A673 (cell line): ENCODE data around the gene VWA7. TPM values are rescaled to one million over a fixed set of nuclear protein-coding genes. Genes with fewer than 3 reads are reported as not detected.

Source experiments
- BruUV-seq: library from RNA; stranded (reverse); fragments of 400-500 nt; replicated peaks from 2 replicates; lab custom pipeline; 2021; lab: Mats Ljungman, UMichigan
- CTCF ChIA-PET: fragments of 300-600 bp; sonication (Branson Sonifier 250); formaldehyde crosslinking; loops from one replicate; lab custom pipeline; 2022; ENCODE audit warnings: antibody characterized with exemption; lab: Charles Lee
- POLR2A ChIA-PET: fragments of 300-600 bp; sonication (Branson Sonifier 250); formaldehyde crosslinking; loops from one replicate; lab custom pipeline; 2022; ENCODE audit warnings: antibody characterized with exemption; ENCODE audit not compliant: low non-redundant PET; lab: Charles Lee
- DNase-seq: peaks from one replicate; pipeline ENCODE4 v3.0.0-alpha.2; 2015; ENCODE audit warnings: low spot score
- H3K27ac ChIP-seq: fragments of 200-600 bp; sonication (generic); 2 replicates; pipeline ENCODE4 v1.5.1; 2016; ENCODE audit warnings: mixed run types, low read depth, mild to moderate bottlenecking, mixed read lengths, antibody characterized with exemption, low read length; ENCODE audit not compliant: poor library complexity, severe bottlenecking
- H3K27me3 ChIP-seq: fragments of 200-600 bp; sonication (generic); replicated peaks from 2 replicates; pipeline ENCODE4 v1.6.1; 2017; ENCODE audit warnings: mixed run types, low read depth, mild to moderate bottlenecking, mixed read lengths, antibody characterized with exemption, low read length; ENCODE audit not compliant: insufficient read depth, poor library complexity
- H3K36me3 ChIP-seq: fragments of 200-600 bp; sonication (generic); 2 replicates; pipeline ENCODE4 v1.6.1; 2016; ENCODE audit warnings: mixed run types, mild to moderate bottlenecking, mixed read lengths, antibody characterized with exemption, low read length; ENCODE audit not compliant: insufficient read depth, poor library complexity, severe bottlenecking
- H3K4me1 ChIP-seq: fragments of 200-600 bp; sonication (generic); 2 replicates; pipeline ENCODE4 v1.6.1; 2017; ENCODE audit warnings: mixed run types, mild to moderate bottlenecking, mixed read lengths, antibody characterized with exemption, low read length; ENCODE audit not compliant: insufficient read depth, poor library complexity, severe bottlenecking
- H3K4me3 ChIP-seq: fragments of 200-600 bp; sonication (generic); 2 replicates; pipeline ENCODE4 v1.5.1; 2016; ENCODE audit warnings: low read depth, mixed run types, mild to moderate bottlenecking, mixed read lengths, low read length; ENCODE audit not compliant: poor library complexity, severe bottlenecking
- H3K9me3 ChIP-seq: fragments of 200-600 bp; sonication (generic); 2 replicates; pipeline ENCODE4 v1.6.1; 2016; ENCODE audit warnings: mixed run types, low read depth, mild to moderate bottlenecking, mixed read lengths, antibody characterized with exemption, low read length; ENCODE audit not compliant: poor library complexity, severe bottlenecking
- CTCF ChIP-seq: fragments of 300-800, 200-600 bp; sonication (generic); conservative IDR thresholded peaks from 2 replicates; pipeline ENCODE4 v1.5.1; 2017; ENCODE audit warnings: low read depth, mild to moderate bottlenecking, antibody characterized with exemption, low read length, moderate library complexity, mixed read lengths
- EZH2 ChIP-seq: fragments of 200-600 bp; sonication (generic); IDR thresholded peaks from 2 replicates; pipeline ENCODE4 v1.6.1; 2017; ENCODE audit warnings: borderline replicate concordance, low read depth, mild to moderate bottlenecking, mixed read lengths, antibody characterized with exemption, low read length; ENCODE audit not compliant: poor library complexity, severe bottlenecking
- intact Hi-C: fragments of 100-400 bp; cut with micrococcal nuclease; formaldehyde crosslinking; loops from one replicate; pipeline ENCODE4 v1.10.0; 2022; ENCODE audit not compliant: unreplicated experiment
- total RNA-seq: library from RNA; stranded (reverse); gene quantifications from 2 replicates; pipeline ENCODE4 v1.2.3, GENCODE V29; 2021

VWA7 gene
- total RNA-seq, 1 experiment from 2014 or later = 2.8 TPM

GRCh38 chr6:31717499-31718222 lies 59.5 kb downstream of the VWA7 start:
- ChIA-PET POLR2A (no interaction called here), CTCF (no interaction called here)
- TF ChIP-seq EZH2 (no peak), CTCF (no peak)
- H3K4me3 ChIP-seq = no peak overlapping the region
- no peak for DNase-seq
- no peaks in the 10 kb centered on the region for H3K36me3 ChIP-seq
- no peak overlapping the region for H3K27ac ChIP-seq
- no peaks in the 10 kb centered on the region for H3K9me3 ChIP-seq
- intact Hi-C loops = no loop called here
- no peaks in the 10 kb centered on the region for H3K4me1 ChIP-seq
- H3K27me3 ChIP-seq = no peaks in the 10 kb centered on the region
- BruUV-seq = no TSS peak

Other genes with a start within 250 kb of the VWA7 start
- gene MCCD1, start 248.4 kb downstream of the VWA7 start, total RNA-seq = not detected in 2 replicates
- 558 and 594 TPM in 2 replicates for gene DDX39B, start 235.3 kb downstream of the VWA7 start, total RNA-seq
- gene ATP6V1G2, start 230.7 kb downstream of the VWA7 start, total RNA-seq = 2.5 and 3.1 TPM in 2 replicates
- 15.7 and 17.2 TPM in 2 replicates for gene NFKBIL1, start 229.7 kb downstream of the VWA7 start, total RNA-seq
- not detected in 2 replicates for gene LTA, start 205.0 kb downstream of the VWA7 start, total RNA-seq
- gene TNF, start 201.8 kb downstream of the VWA7 start, total RNA-seq = 0.17 and 0.42 TPM in 2 replicates
- gene LTB, start 194.9 kb downstream of the VWA7 start, total RNA-seq = not detected in 2 replicates
- not detected in 2 replicates for gene LST1, start 191.1 kb downstream of the VWA7 start, total RNA-seq
- gene NCR3, start 184.3 kb downstream of the VWA7 start, total RNA-seq = not detected in 2 replicates
- 0.64 and 0.68 TPM in 2 replicates for gene AIF1, start 162.1 kb downstream of the VWA7 start, total RNA-seq
- gene PRRC2A, start 156.6 kb downstream of the VWA7 start, total RNA-seq = 289 and 313 TPM in 2 replicates
- 391 and 393 TPM in 2 replicates for gene BAG6, start 124.7 kb downstream of the VWA7 start, total RNA-seq
- gene APOM, start 121.4 kb downstream of the VWA7 start, total RNA-seq = 2.5 and 4.8 TPM in 2 replicates
- gene C6orf47, start 116.5 kb downstream of the VWA7 start, total RNA-seq = 20.1 and 21.3 TPM in 2 replicates
- 27.7 and 32.0 TPM in 2 replicates for gene GPANK1, start 112.3 kb downstream of the VWA7 start, total RNA-seq
- gene CSNK2B, start 111.2 kb downstream of the VWA7 start, total RNA-seq = 252 and 253 TPM in 2 replicates
- gene LY6G5B, start 107.4 kb downstream of the VWA7 start, total RNA-seq = 18.9 and 19.4 TPM in 2 replicates
- gene LY6G5C, start 96.3 kb downstream of the VWA7 start, total RNA-seq = 3.9 and 6.8 TPM in 2 replicates
- 36.3 and 45.6 TPM in 2 replicates for gene ABHD16A, start 74.0 kb downstream of the VWA7 start, total RNA-seq
- gene LY6G6F, start 70.5 kb downstream of the VWA7 start, total RNA-seq = not detected in 2 replicates
- gene LY6G6D, start 62.0 kb downstream of the VWA7 start, total RNA-seq = not detected in 2 replicates
- 0.42 and 0.80 TPM in 2 replicates for gene LY6G6C, start 55.6 kb downstream of the VWA7 start, total RNA-seq
- gene MPIG6B, start 54.0 kb downstream of the VWA7 start, total RNA-seq = not detected in 2 replicates
- 68.2 and 86.7 TPM in 2 replicates for gene DDAH2, start 48.0 kb downstream of the VWA7 start, total RNA-seq
- gene CLIC1, start 40.8 kb downstream of the VWA7 start, total RNA-seq = 371 and 431 TPM in 2 replicates
- 76.4 and 102 TPM in 2 replicates for gene MSH5, start 37.3 kb downstream of the VWA7 start, total RNA-seq
- 9.9 and 19.9 TPM in 2 replicates for gene SAPCD1, start 14.7 kb downstream of the VWA7 start, total RNA-seq
- 233 and 247 TPM in 2 replicates for gene VARS1, start 18.4 kb upstream of the VWA7 start, total RNA-seq
- gene LSM2, start 29.6 kb upstream of the VWA7 start, total RNA-seq = 99.8 and 104 TPM in 2 replicates
- gene HSPA1L, start 38.0 kb upstream of the VWA7 start, total RNA-seq = 1.1 and 1.4 TPM in 2 replicates
- gene HSPA1A, start 38.2 kb upstream of the VWA7 start, total RNA-seq = 113 and 129 TPM in 2 replicates
- 116 and 131 TPM in 2 replicates for gene HSPA1B, start 50.4 kb upstream of the VWA7 start, total RNA-seq
- 28.5 and 34.3 TPM in 2 replicates for gene NEU1, start 85.5 kb upstream of the VWA7 start, total RNA-seq
- not detected in 2 replicates for gene SLC44A4, start 101.7 kb upstream of the VWA7 start, total RNA-seq
- gene EHMT2, start 120.4 kb upstream of the VWA7 start, total RNA-seq = 117 TPM in 2 replicates
- 21.3 and 25.5 TPM in 2 replicates for gene ZBTB12, start 124.8 kb upstream of the VWA7 start, total RNA-seq
- 0.56 and 1.2 TPM in 2 replicates for gene C2, start 150.4 kb upstream of the VWA7 start, total RNA-seq
- 0.32 TPM in 1 of 2 replicates, not detected in the other for gene CFB, start 168.8 kb upstream of the VWA7 start, total RNA-seq
- gene NELFE, start 181.6 kb upstream of the VWA7 start, total RNA-seq = 94.3 and 96.8 TPM in 2 replicates
- 64.2 and 71.3 TPM in 2 replicates for gene SKIC2, start 181.8 kb upstream of the VWA7 start, total RNA-seq
- 35.6 and 37.2 TPM in 2 replicates for gene DXO, start 194.8 kb upstream of the VWA7 start, total RNA-seq
- gene C4A, start 204.7 kb upstream of the VWA7 start, total RNA-seq = 4.6 TPM in 2 replicates
- gene C4B, start 237.5 kb upstream of the VWA7 start, total RNA-seq = 2.2 and 2.3 TPM in 2 replicates